K562 (cell line): ENCODE measurements around the gene TDRD10. TPM values are rescaled to one million over a fixed set of nuclear protein-coding genes. Genes with fewer than 3 reads are reported as not detected.

Source experiments
- ETV5 ChIP-seq: sonication (generic); formaldehyde crosslinking; IDR thresholded peaks from 2 replicates; pipeline ENCODE4 v1.4.0; 2020; ENCODE audit warnings: low read depth, mild to moderate bottlenecking, missing genetic modification reagents
- HOXB6 ChIP-seq: fragments of 250-450 bp; sonication (Bioruptor Pico); IDR thresholded peaks from 2 replicates; pipeline ENCODE4 v1.5.1; 2022; ENCODE audit warnings: mild to moderate bottlenecking, borderline replicate concordance
- L3MBTL2 ChIP-seq: fragments of 450-650 bp; IDR thresholded peaks from 2 replicates; pipeline ENCODE4 v1.6.1; 2016; ENCODE audit warnings: mild to moderate bottlenecking, moderate library complexity
- NBN ChIP-seq: fragments of 450-650 bp; IDR thresholded peaks from 2 replicates; pipeline ENCODE4 v1.6.1; 2016; ENCODE audit warnings: low read depth, mild to moderate bottlenecking
- POU5F1 ChIP-seq: fragments of 150-350 bp; IDR thresholded peaks from 2 replicates; pipeline ENCODE4 v1.6.1; 2014; ENCODE audit warnings: borderline replicate concordance, low read length, low read depth, mild to moderate bottlenecking; ENCODE audit not compliant: partially characterized antibody
- RBM22 ChIP-seq: fragments of 200-400 bp; formaldehyde crosslinking; IDR thresholded peaks from 2 replicates; pipeline ENCODE4 v1.6.1; 2018; ENCODE audit warnings: low read length, low read depth; ENCODE audit not compliant: poor library complexity, severe bottlenecking
- SAFB2 ChIP-seq: fragments of 200-400 bp; formaldehyde crosslinking; IDR thresholded peaks from 2 replicates; pipeline ENCODE4 v1.6.1; 2018; ENCODE audit warnings: borderline replicate concordance, low read length, low read depth, moderate library complexity; ENCODE audit not compliant: severe bottlenecking
- SMC3 ChIP-seq: conservative IDR thresholded peaks from 2 replicates; pipeline ENCODE4 v1.6.1; 2011; ENCODE audit warnings: low read depth, low read length, improper control_type of control experiment; ENCODE audit not compliant: insufficient read depth
- SREBF1 ChIP-seq: fragments of 150-350 bp; IDR thresholded peaks from 2 replicates; pipeline ENCODE4 v1.6.1; 2014; ENCODE audit warnings: antibody characterized with exemption, low read depth, low read length, borderline replicate concordance
- TCF7L2 ChIP-seq: fragments of 150-350 bp; IDR thresholded peaks from 2 replicates; pipeline ENCODE4 v1.6.1; 2016; ENCODE audit warnings: low read depth, mild to moderate bottlenecking, low read length, moderate library complexity
- ZFPM2 ChIP-seq: fragments of 250-450 bp; sonication (Bioruptor Pico); IDR thresholded peaks from 2 replicates; pipeline ENCODE4 v1.5.1; 2022; ENCODE audit warnings: mild to moderate bottlenecking
- ZNF717 ChIP-seq: fragments of 250-450 bp; sonication (Bioruptor Pico); IDR thresholded peaks from 2 replicates; pipeline ENCODE4 v1.5.0; 2021
- ZNF77 ChIP-seq: fragments of 250-450 bp; sonication (Bioruptor Pico); IDR thresholded peaks from 2 replicates; pipeline ENCODE4 v1.5.0; 2020
- polyA plus RNA-seq, 8 experiments: library from polyadenylated mRNA; depleted of rRNA in 4 of 8; stranded (reverse) in 5 of 8; unstranded in 3 of 8; fragments of >200 nt; fragmentation: Nextera tagmentation in 2 of 8; fragmentation: Illumina TruSeq in 1 of 8; extraction: Ambion mirVana in 2 of 8; extraction: Trizol in 1 of 8; gene quantifications; 2 replicates each; pipeline versions ENCODE4 v1.2.1 to v1.2.3, GENCODE V29; 2011 to 2014; ENCODE audit warnings: inconsistent platforms in 1 of 8, missing spikeins in 1 of 8
- total RNA-seq, 7 experiments: library from RNA; depleted of rRNA in 6 of 7; stranded (reverse); fragments of >200 nt in 6 of 7; fragmentation: Illumina TruSeq in 2 of 7; extraction: Trizol in 2 of 7; gene quantifications; 2 replicates each; pipeline versions ENCODE4 v1.2.1 to v1.2.3, GENCODE V29; 2011 to 2021; ENCODE audit warnings: low replicate concordance in 1 of 7
- TF ChIP-seq, protein P1 (sequence below): fragments of 250-450 bp; sonication (Bioruptor Pico); IDR thresholded peaks from 2 replicates; pipeline ENCODE4 v1.5.0; 2020; ENCODE audit warnings: mild to moderate bottlenecking
- TF ChIP-seq, protein P2 (sequence below): sonication (generic); formaldehyde crosslinking; IDR thresholded peaks from 2 replicates; pipeline ENCODE4 v1.5.0; 2020; ENCODE audit warnings: missing genetic modification reagents
- TF ChIP-seq, protein P3 (sequence below), 2 experiments: fragments of 450-650 bp; IDR thresholded peaks; 2 replicates each; pipeline ENCODE4 v1.6.1; 2016; ENCODE audit warnings: mild to moderate bottlenecking in 2 of 2, borderline replicate concordance in 1 of 2, low read depth in 1 of 2, moderate library complexity in 1 of 2
- TF ChIP-seq, protein P4 (sequence below): fragments of 250-450 bp; sonication (Bioruptor Pico); IDR thresholded peaks from 2 replicates; pipeline ENCODE4 v1.5.1; 2021; ENCODE audit warnings: mild to moderate bottlenecking

Gene TDRD10
- total and polyA plus RNA-seq, 9 of the 15 experiments (the other 6 are each of a cell fraction or from before 2014, with no cell fraction given): not detected

DNA sequence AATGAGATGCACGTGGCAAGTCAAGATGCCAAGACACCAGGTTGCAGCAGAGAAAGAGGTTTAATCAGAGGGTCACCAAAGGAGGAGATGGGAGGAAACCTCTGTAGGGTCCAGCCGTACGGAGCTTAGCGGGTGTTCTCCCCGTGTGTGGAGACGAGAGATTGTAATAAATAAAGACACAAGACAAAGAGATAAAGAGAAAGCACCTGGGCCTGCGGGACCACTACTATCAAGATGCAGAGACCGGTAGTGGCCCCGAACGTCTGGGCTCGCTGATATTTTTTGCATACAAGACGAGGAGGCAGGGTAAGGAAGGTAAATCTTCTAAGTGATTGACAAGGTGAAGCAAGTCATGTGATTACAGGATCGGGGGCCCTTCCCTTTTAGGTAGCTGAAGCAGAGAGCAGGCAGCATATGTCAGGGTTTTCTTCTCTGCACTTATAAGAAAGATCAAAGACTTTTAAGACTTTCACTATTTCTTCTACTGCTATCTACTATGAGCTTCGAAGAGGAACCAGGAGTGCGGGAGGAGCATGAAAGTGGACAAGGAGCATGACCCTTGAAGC lies 41.2 kb upstream of the TDRD10 start (continued):
- TF ChIP-seq, protein P1, sequence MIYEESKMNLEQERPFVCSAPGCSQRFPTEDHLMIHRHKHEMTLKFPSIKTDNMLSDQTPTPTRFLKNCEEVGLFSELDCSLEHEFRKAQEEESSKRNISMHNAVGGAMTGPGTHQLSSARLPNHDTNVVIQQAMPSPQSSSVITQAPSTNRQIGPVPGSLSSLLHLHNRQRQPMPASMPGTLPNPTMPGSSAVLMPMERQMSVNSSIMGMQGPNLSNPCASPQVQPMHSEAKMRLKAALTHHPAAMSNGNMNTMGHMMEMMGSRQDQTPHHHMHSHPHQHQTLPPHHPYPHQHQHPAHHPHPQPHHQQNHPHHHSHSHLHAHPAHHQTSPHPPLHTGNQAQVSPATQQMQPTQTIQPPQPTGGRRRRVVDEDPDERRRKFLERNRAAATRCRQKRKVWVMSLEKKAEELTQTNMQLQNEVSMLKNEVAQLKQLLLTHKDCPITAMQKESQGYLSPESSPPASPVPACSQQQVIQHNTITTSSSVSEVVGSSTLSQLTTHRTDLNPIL (CRISPR knock-in tag): no peak
- no peak for TF ChIP-seq ETV5
- TF ChIP-seq HOXB6 (CRISPR knock-in tag): no peak
- TF ChIP-seq SREBF1: no peak
- TF ChIP-seq POU5F1: no peak
- TF ChIP-seq SMC3: no peak
- no peak for TF ChIP-seq ZNF77
- TF ChIP-seq TCF7L2: no peak
- TF ChIP-seq, protein P2, sequence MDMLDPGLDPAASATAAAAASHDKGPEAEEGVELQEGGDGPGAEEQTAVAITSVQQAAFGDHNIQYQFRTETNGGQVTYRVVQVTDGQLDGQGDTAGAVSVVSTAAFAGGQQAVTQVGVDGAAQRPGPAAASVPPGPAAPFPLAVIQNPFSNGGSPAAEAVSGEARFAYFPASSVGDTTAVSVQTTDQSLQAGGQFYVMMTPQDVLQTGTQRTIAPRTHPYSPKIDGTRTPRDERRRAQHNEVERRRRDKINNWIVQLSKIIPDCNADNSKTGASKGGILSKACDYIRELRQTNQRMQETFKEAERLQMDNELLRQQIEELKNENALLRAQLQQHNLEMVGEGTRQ (CRISPR knock-in tag): no peak; the same call in 1 of the 2 replicates
- no peak for TF ChIP-seq ZNF717 (CRISPR knock-in tag)
- no peak for TF ChIP-seq NBN
- TF ChIP-seq L3MBTL2: no peak
- TF ChIP-seq, protein P3, sequence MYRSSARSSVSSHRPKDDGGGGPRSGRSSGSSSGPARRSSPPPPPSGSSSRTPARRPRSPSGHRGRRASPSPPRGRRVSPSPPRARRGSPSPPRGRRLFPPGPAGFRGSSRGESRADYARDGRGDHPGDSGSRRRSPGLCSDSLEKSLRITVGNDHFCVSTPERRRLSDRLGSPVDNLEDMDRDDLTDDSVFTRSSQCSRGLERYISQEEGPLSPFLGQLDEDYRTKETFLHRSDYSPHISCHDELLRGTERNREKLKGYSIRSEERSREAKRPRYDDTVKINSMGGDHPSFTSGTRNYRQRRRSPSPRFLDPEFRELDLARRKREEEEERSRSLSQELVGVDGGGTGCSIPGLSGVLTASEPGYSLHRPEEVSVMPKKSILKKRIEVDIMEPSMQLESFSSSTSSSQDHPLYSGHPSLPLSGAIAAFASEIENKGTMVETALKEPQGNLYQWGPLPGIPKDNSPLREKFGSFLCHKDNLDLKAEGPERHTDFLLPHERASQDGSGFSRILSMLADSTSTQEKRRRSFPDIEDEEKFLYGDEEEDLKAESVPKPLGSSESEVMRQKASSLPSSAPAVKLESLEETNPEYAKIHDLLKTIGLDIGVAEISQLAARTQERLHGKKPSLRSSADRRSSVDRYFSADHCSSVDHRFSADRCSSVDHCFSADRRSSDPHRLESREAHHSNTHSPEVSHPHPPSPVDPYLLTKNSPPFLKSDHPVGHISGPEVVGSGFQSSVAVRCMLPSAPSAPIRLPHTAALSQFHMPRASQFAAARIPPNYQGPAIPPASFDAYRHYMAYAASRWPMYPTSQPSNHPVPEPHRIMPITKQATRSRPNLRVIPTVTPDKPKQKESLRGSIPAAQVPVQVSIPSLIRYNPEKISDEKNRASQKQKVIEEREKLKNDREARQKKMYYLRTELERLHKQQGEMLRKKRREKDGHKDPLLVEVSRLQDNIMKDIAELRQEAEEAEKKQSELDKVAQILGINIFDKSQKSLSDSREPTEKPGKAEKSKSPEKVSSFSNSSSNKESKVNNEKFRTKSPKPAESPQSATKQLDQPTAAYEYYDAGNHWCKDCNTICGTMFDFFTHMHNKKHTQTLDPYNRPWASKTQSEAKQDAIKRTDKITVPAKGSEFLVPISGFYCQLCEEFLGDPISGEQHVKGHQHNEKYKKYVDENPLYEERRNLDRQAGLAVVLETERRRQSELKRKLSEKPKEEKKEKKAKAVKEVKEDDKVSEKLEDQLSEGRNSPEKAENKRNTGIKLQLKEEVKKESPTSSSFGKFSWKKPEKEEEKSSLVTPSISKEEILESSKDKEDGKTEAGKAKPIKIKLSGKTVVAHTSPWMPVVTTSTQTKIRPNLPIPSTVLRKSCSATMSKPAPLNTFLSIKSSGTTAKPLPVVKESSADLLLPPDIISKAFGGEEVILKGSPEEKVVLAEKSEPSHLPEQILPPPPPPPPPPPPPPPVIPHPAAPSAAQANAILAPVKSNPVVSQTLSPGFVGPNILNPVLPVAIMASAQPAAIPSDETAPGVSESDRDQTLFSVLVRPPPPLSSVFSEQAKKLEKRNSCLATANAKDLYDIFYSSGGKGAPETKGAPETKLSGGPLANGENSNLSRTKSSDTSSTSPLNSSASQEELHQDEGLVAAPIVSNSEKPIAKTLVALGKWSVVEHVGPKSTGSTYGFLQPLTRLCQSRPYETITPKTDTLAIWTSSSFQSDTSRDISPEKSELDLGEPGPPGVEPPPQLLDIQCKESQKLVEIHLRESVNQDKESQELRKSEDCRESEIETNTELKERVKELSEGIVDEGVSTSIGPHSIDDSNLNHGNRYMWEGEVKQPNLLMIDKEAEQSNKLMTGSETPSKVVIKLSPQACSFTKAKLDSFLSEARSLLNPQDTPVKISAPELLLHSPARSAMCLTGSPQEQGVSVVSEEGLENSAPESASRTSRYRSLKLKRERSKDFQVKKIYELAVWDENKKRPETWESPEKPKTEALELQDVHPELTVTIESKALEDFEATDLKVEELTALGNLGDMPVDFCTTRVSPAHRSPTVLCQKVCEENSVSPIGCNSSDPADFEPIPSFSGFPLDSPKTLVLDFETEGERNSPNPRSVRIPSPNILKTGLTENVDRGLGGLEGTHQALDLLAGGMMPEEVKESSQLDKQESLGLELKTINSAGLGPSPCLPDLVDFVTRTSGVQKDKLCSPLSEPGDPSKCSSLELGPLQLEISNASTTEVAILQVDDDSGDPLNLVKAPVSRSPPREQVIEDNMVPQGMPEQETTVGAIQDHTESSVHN (IDR thresholded peaks at IDR 0.05; ENCODE audit: borderline replicate concordance in 1 of 2, low read depth in 1 of 2): no peak
- TF ChIP-seq RBM22: no peak
- no peak for TF ChIP-seq ZFPM2 (CRISPR knock-in tag)
- TF ChIP-seq, protein P4, sequence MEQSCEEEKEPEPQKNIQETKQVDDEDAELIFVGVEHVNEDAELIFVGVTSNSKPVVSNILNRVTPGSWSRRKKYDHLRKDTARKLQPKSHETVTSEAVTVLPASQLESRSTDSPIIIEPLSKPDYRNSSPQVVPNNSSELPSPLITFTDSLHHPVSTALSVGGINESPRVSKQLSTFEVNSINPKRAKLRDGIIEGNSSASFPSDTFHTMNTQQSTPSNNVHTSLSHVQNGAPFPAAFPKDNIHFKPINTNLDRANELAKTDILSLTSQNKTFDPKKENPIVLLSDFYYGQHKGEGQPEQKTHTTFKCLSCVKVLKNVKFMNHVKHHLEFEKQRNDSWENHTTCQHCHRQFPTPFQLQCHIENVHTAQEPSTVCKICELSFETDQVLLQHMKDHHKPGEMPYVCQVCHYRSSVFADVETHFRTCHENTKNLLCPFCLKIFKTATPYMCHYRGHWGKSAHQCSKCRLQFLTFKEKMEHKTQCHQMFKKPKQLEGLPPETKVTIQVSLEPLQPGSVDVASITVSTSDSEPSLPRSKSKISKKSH: no peak
- TF ChIP-seq SAFB2: no peak
